Islet of Langerhans (tissue), 1 donor: ENCODE results near the gene FNIP2.
A peak's percentile ranks its signal among the peaks of the same experiment; 100 is the strongest.

Experiments used
- FAIRE-seq: peaks from one replicate; lab custom pipeline; 2011; peaks lifted over from hg19 to GRCh38; lab: Jason Lieb, UNC

The FNIP2 gene

DNA sequence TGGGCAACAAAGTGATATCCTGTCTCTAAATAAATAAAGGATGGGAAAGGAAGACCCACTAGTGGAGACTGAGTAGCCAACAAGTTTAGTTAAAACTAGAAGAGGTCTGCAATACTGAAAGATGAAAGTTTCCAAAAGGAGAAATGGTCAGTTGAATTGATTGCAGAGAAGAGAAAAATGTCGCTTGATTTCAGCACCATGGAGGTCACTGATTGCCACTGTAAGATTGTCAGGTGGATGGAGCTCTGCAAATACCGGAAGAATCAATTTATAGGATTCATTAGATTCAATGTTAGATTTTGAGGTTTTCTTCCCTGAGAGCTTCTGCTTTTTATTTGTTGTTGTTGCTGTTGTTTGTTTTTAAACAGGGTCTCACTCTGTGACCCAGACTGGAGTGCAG, 5.4 kb upstream of the FNIP2 start:
- no peak for FAIRE-seq

GRCh38 chr4:158766434-158767044, 2.3 kb upstream of the FNIP2 start:
- FAIRE-seq = no peak

- FAIRE-seq = no peak
Measured at GRCh38 chr4:158767451-158767850, 1.4 kb upstream of the FNIP2 start.

DNA sequence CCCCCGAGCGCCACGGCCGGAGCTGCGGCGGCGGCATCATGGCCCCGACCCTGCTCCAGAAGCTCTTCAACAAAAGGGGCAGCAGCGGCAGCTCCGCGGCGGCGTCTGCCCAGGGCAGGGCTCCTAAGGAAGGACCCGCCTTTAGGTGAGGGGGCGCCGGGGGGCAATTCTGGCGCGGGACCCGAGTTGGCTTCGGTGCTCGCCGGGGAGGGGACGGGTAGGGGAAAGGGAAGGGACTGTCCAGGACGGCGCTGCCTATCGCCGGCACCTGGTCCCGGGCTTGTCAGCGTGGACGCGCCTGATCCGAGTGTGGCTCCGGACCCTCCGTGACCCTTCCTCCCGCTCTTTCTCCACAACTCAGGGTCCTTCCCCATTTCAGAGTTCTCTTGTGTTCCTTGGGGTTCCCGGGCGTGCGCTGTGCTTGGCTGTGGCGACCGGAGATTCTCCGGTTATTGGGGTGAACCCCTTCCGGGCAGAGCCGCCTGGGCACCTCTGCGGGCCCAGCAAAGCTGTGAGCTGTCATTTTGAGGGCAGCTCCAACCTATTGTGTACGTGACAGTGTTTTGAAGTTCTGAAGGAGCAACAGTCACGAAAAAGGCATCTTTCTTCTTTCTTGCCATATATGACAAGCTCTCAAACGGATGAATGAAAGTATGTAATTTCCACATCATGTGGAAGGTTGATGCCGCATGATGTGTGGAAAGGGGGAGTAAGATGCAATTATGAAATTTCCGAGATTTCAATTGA, 522 bp downstream of the FNIP2 start:
- no peak for FAIRE-seq

DNA sequence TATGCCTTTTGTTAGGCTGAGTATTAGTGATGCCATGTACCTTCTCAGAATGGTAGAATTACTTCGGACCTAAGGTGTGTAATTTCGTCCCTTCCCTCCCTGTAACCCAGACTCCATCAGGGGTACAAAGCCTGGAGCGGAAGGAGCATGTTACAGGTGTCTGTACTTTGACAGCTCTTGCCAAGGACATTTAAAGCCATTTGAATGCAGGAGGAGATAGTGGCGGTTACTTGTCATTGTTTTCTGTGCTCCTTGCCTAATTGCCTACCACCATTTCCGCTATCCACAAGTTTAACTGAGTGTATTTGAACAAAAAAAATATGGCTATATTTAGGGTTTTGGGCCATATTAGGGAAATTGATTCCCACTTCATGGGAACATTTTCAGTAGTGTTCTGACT, 1.8 kb downstream of the FNIP2 start:
- FAIRE-seq = no peak

GRCh38 chr4:158771776-158772175, 3.0 kb downstream of the FNIP2 start:
- no peak for FAIRE-seq

DNA sequence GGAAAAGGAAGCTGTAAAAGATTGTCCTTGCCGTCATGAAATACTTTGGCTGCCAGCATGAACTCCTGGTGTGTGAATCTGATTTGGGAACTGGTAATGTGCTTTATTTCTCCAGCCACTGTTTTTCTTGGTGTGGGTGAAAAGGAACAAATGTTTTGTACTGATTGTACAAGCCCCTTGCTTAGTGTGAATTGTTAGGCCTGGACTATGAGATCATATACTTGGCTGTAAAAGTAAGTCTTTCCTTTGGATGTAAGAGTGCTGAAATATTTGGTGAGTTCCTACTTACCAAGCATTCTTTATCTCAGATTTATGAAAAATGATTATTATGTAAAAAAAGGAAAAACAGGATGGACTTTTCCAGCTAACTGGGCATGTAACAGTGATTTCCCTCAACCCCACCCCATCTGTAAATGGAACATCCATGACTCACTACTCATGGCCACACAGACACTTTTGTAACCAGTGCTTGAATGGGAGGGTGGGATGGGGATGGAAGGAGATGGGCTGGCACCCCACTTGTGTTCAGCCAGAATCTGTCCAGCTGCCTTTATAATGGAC, 6.3 kb downstream of the FNIP2 start:
- no peak for FAIRE-seq

GRCh38 chr4:158776106-158776505, 7.3 kb downstream of the FNIP2 start:
- no peak for FAIRE-seq

- FAIRE-seq = peak; percentile 21
Measured at GRCh38 chr4:158777423-158778155, 8.8 kb downstream of the FNIP2 start.

- peak; percentile 66 for FAIRE-seq
Measured at GRCh38 chr4:158778156-158778711, 9.4 kb downstream of the FNIP2 start.

- no peak for FAIRE-seq
Measured at GRCh38 chr4:158778712-158779111, 9.9 kb downstream of the FNIP2 start.

GRCh38 chr4:158781963-158782362, 13.1 kb downstream of the FNIP2 start:
- no peak for FAIRE-seq

DNA sequence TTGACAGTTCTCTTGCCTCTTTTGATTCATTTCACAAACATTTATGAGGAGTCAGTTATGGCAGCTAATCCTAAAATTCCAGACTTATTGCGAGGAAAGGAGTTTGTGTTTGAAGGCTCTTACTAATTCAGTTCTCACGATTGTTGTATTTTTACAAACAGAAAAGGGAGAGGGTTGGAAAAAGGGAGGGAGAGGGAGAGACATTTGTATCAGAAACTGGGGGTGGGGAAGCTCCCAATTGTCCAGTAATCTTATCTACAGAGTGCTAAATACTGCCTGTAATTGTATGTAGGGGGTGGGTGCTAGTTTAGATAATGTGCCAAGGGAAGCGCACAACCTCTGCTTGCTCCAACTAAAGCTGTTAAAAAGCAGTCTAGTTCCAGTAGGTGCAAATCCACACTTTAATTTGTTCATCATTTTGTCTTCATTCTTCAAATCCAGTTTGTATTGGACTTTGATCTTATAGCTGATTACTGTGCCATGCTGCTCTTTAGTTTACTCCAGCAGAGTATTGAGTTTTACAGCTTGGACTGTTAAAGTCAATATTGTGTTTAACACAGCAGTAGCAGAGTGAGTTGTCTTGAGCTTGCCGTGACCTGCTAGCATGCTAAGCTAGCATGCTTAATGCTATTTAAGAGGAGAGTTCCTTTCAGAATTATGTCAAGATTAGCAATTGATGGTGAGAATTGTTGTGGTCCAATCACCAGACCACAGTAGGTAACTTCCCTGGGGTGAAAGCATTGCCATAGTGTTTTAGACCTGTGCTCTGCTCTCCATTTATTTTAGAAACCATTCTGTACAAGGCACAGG, 13.9 kb downstream of the FNIP2 start:
- FAIRE-seq = peak; percentile 81

DNA sequence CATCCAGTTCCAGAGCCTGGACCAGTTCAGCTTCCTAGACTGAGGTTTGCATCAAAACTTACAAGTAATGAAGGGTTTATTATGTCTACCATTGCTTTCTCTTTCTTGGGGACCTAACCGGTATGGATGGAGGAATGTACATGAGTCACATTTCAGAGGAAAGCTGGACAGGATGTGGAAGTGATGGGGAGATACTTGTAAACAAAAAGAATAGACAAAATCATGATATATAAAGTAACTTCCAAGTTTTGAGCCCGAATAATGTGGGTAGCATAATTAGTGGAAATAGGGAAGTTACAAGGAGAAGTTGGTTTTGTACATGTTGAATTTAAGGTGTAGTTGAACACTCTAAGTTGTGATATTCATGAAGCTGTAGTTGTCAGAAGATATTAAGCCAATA, 15.0 kb downstream of the FNIP2 start:
- no peak for FAIRE-seq

- FAIRE-seq = no peak
Measured at GRCh38 chr4:158785718-158786117, 16.9 kb downstream of the FNIP2 start.

GRCh38 chr4:158786121-158786601, 17.3 kb downstream of the FNIP2 start:
- peak; percentile 98 for FAIRE-seq

DNA sequence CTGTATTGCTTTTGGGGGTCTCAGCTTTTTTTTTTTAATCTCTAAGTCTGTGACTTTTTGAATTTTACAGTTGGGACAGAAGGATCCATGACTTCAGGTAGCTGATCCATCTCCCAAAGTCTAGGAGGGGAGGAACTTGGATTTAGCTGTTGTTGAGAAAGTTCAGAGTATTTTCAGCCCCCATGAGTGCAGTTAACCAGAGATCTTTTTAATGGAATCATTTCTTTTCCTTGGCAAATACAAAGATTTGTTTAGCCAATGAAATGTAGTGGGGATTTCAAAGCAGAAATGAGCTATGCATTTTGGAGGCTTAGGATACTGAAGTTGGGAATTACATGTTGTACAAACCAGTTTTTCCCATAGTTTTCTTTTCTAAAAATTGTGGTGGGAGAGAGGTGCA, 18.1 kb downstream of the FNIP2 start:
- FAIRE-seq = no peak

GRCh38 chr4:158787709-158788475, 19.1 kb downstream of the FNIP2 start:
- FAIRE-seq = no peak

- no peak for FAIRE-seq
Measured at GRCh38 chr4:158788516-158788915, 19.7 kb downstream of the FNIP2 start.

DNA sequence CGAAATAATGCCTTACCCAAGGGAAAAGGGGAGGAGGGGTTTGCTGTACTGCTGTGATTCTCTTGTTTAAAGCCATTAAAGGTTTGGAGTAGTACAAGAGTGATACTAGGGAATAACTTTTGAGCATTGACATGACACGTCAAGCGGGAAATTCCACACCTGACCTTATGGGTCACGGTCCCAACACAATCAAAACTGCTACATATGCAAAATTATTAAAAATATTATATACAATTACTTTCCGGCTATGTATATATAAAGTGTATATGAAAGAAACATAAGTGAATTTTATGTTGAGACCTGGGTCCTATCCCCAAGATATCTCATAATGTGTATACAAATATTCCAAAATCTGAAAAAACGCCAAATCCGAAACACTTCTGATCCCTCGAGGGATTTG, 21.0 kb downstream of the FNIP2 start:
- FAIRE-seq = no peak

GRCh38 chr4:158793021-158793420, 24.2 kb downstream of the FNIP2 start:
- no peak for FAIRE-seq
